HepG2 (cell line): ENCODE results near the gene BLOC1S4.

ENCODE experiments used
- MXD1 ChIP-seq: sonication (generic); formaldehyde crosslinking; IDR thresholded peaks from 2 replicates; pipeline ENCODE4 v1.4.0; 2020; ENCODE audit warnings: mild to moderate bottlenecking, missing genetic modification reagents
- ZNF883 ChIP-seq: sonication (generic); formaldehyde crosslinking; IDR thresholded peaks from 2 replicates; pipeline ENCODE4 v1.5.1; 2020; ENCODE audit warnings: mild to moderate bottlenecking, missing genetic modification reagents; ENCODE audit errors: not compliant biosample characterization

DNA sequence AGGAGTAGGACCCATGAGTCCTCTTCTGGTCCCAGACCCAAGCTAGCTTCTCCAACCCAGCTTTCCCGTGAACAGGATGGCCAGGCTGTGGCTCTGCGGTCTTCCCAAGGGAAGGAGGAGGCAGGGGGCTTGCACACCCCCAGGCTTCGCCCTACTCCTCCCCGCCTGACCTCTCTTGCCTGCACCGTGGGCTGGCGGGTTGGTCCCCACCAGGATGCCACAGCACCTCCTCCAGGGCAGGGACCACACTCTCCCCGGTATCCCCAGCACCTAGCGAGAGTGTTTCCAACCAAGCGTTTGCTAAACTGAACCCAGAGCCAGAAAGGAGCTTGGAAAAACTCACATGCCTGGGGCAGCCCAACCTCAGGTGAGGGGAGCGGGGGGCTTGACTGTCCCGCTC lies 31.3 kb upstream of the BLOC1S4 start:
- TF ChIP-seq ZNF883 (CRISPR knock-in tag) (no peak), MXD1 (CRISPR knock-in tag) (no peak)
